Left colon (tissue), 2 donors: ENCODE data around the gene KCNN3. TPM values are rescaled to one million over a fixed set of nuclear protein-coding genes. Genes with fewer than 3 reads are reported as not detected.
"Not testable (repeated sequence)": the region's sequence is repeated elsewhere in the genome, so short reads cannot be mapped to it uniquely, and the experiment has no call there.

Experiments
- ATAC-seq: fragments of 200-7000 bp; cut with Tn5 transposase; one replicate; pipeline ENCODE4 v1.9.1; 2020; ENCODE audit warnings: mild to moderate bottlenecking, moderate library complexity
- DNase-seq, 2 donors: peaks; one replicate each; pipeline ENCODE4 v3.0.0-alpha.2; 2020
- intact Hi-C, 2 donors: fragments of 100-400 bp; cut with DNase I in 1 of 2; cut with micrococcal nuclease in 1 of 2; formaldehyde crosslinking; loops; one replicate each; pipeline versions ENCODE4 v1.11.2 to v1.14.0; 2022; cut with DNase I, micrococcal nuclease
- long read RNA-seq: library from polyadenylated mRNA; unstranded; transcript quantifications from one replicate; pipeline ENCODE4 v2.0.0, GENCODE V29; 2021
- total RNA-seq, 2 donors: library from RNA; stranded (reverse); fragmentation: NEBNext Ultra II Directional; extraction: Animal tissue kit (Norgen Biotek cat#: 25700); gene quantifications; one replicate each; pipeline ENCODE4 v1.2.1, GENCODE V29; 2021
- donor health status: DM: no; HTN: no; CAD: no.
- donor health status: DM: yes; HTN: yes; CAD: no.

The KCNN3 gene
- total RNA-seq = 1 to 10 TPM in 1 of 2 donors, under 1 TPM in 1; 0.73 to 3.6 TPM
- long read RNA-seq = 0 reads

GRCh38 chr1:154870115-154870571 lies at the start of gene KCNN3:
TSS of gene KCNN3 (minus strand) at chr1:154870281. CDS start at chr1:154869964, 317 bp downstream.
- intact Hi-C loops = loop anchor here (5.0 to 10.0 kb wide), 3 partner anchors 105 to 388 kb away; no protein-coding TSS in a partner anchor
- DNase-seq = peak; percentile 87 to 91

GRCh38 chr1:154913273-154913672 lies 43.2 kb upstream of the KCNN3 start:
- intact Hi-C loops = no loop called here
- DNase-seq (no peak), ATAC-seq (no peak)

More at GRCh38 chr1:154870115-154870571, at the start of gene KCNN3:
- ATAC-seq = peak; percentile 100

DNA sequence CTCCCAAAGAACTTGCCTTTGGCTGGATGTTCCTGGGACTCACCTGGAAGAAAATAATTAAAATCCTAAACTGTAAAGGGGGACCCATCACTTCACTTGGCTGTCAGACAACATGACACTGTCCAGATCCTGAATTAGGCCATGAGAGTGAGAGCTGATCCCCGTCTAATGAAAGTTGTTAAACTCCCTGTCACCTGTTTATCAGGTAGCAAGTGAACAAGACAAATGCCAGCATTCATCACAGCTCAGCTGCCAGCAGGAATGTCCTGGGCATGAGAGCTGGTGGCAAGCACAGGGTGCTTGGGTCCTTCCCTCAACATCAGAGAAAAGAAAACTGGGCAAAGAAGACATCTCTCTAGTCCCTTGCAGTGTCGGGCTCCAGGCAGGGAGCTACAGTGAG lies 42.7 kb upstream of the KCNN3 start:
- intact Hi-C loops = no loop called here
- ATAC-seq = no peak
- DNase-seq = no peak

DNA sequence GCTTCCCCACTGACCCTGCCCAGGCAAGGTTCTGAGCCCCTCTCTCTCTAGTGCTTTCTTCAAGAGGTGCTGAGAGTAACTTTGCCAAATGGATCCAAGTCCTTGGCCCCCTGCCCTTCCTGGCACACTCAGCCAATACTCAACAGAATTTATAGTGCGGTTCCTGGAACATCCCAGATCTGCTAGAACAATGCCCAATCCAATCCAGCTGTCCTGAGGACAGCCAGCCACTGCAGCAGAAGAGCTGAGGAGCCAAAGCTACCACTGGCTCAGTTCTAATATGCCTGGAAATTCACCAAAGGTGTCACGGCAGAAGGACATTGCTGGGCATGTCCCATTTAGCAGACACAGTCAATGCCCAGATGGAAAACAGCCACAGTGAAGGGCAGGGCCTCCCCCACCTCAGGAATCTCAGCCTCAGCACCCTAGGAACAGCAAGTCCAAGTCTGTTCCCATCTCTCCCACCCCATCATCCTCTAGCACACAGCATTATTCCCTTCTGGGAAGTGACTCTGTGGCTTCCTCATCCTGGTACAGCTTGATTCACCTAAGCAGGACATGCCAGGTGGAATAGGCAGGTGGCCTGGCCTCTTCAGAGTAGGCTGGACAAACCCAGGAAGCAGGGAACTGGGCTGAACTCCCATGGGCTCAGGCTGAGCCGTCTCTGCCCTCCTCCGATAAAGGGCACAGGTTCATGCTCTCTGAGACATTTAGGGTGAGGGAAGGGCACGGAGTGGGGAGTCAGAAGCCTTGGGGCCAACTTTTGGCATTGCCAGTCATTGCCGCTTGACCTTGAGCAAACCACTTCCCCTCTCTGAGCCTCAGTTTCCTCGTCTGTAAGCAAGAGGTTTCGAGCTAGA lies 41.8 kb upstream of the KCNN3 start:
- no peak for ATAC-seq

DNA sequence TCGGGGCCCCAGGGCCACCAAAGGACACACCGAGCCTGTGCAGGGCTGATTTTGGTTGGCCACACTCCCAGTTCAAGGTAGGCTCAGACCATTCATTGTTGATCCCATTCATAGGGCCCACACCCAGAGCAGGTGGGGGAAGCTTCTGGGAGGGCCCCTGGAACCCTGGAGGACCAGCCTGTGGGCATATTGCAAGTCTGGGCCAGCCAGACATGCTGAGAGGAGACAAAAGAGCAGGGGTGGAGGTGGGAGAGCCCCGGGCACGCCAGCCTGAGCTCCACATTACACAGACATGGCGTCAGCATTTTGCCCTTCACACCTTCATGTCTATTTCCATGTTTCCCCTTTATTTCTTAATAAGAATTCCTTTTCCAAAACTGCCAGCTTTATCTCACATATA lies 40.8 kb upstream of the KCNN3 start:
- ATAC-seq (no peak), DNase-seq (no peak)
- intact Hi-C loops = no loop called here

More for the DNA sequence above, 41.8 kb upstream of the KCNN3 start:
- no peak for DNase-seq
- intact Hi-C loops = no loop called here

GRCh38 chr1:154908937-154909336 lies 38.9 kb upstream of the KCNN3 start:
- ATAC-seq = no peak
- no peak for DNase-seq
- intact Hi-C loops = no loop called here

- DNase-seq, ATAC-seq, intact Hi-C loops: not testable (repeated sequence)
Observed at GRCh38 chr1:154908129-154908528, 38.0 kb upstream of the KCNN3 start.

- peak in 1 of 2 donors; percentile 24 for DNase-seq
- ATAC-seq = peak; percentile 94
- intact Hi-C loops = no loop called here
Observed at GRCh38 chr1:154906621-154907081, 36.6 kb upstream of the KCNN3 start.

GRCh38 chr1:154902938-154903566 lies 33.0 kb upstream of the KCNN3 start:
- intact Hi-C loops = no loop called here
- ATAC-seq = no peak
- DNase-seq = no peak

DNA sequence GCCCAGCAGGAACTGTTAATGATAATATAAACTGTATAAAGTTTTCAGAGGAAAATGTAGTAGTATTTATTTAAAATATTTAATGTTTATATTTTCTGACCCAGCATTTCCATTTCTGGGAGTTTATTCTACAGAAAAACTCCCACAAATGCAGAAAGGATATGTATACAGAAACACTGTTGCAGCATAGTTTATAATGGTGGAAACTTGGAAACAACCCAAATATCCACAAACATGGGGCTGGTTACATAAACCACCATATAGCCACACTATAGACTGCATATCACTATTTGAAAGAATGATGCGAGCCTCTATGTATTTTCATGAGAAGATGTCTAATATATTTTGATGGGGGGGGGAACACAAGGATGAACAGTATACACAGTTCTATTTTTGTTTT lies 31.5 kb upstream of the KCNN3 start:
- ATAC-seq = no peak
- intact Hi-C loops = no loop called here
- no peak for DNase-seq

DNA sequence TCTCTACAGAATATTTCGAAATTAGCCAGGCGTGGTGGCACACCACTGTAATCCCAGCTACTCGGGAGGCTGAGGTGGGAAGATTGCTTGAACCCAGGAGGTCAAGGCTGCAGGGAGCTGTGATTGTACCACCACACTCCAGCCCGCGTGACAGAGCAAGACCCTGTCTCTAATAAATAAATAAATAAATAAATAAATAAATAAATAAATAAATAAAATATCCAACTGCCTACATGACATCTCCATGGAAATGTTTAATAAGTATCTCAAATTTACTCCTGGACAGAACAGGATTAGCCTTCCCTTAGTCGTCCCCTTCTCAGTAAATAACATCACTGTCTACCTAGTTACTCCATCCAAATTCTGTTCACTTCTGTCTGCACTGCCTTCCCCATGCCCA lies 29.0 kb upstream of the KCNN3 start:
- no peak for ATAC-seq
- intact Hi-C loops = no loop called here
- peak in 1 of 2 donors; percentile 4 for DNase-seq

- DNase-seq (peak in 1 of 2 donors; percentile 15), ATAC-seq (no peak)
- intact Hi-C loops = no loop called here
Observed at GRCh38 chr1:154896771-154897286, 26.7 kb upstream of the KCNN3 start.

DNA sequence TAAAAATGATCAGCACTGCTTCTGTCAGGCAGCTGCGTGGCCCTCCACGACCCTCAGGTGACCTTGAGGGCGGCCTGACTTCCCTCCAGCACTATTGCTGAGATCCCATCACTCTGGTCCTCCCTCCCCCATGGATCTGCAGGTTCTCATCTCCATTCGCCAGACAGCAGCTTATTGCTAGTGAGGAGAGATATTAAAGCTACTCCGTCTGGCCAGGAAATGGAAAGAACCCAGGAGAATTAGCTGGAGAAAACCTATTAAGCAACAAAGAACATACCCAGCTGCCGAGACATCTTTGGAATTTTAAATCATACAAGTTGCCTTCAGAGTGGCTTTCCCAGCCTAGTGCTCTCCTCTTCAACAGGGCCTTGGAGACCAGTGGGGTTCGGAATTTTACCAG lies 25.7 kb upstream of the KCNN3 start:
- ATAC-seq (no peak), DNase-seq (peak in 1 of 2 donors; percentile 3)
- intact Hi-C loops = no loop called here

- intact Hi-C loops = no loop called here
- no peak for DNase-seq
- no peak for ATAC-seq
Observed at GRCh38 chr1:154891452-154891851, 21.4 kb upstream of the KCNN3 start.

DNA sequence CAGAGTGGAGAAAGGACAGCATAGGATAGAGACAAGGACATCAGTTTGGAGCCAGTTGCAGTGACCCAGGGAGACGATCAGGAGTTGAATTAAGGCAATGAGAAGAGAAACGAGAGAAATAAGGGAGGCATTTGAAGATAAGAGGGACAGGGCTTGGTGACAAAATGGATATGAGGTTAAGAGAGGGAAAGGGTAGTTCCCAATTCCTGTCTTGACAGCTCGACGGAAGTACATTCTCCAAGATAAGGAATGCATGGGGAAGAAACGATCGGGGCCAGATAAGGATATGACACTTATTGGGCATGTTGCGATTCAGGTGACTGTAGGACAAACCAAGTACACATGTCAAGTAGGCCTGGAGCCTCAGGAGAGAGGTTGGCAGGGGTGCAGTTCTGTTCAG lies 18.7 kb upstream of the KCNN3 start:
- intact Hi-C loops = no loop called here
- DNase-seq = no peak
- ATAC-seq = no peak

- no peak for DNase-seq
- intact Hi-C loops = no loop called here
- ATAC-seq = no peak
Observed at GRCh38 chr1:154886281-154887015, 16.4 kb upstream of the KCNN3 start.

DNA sequence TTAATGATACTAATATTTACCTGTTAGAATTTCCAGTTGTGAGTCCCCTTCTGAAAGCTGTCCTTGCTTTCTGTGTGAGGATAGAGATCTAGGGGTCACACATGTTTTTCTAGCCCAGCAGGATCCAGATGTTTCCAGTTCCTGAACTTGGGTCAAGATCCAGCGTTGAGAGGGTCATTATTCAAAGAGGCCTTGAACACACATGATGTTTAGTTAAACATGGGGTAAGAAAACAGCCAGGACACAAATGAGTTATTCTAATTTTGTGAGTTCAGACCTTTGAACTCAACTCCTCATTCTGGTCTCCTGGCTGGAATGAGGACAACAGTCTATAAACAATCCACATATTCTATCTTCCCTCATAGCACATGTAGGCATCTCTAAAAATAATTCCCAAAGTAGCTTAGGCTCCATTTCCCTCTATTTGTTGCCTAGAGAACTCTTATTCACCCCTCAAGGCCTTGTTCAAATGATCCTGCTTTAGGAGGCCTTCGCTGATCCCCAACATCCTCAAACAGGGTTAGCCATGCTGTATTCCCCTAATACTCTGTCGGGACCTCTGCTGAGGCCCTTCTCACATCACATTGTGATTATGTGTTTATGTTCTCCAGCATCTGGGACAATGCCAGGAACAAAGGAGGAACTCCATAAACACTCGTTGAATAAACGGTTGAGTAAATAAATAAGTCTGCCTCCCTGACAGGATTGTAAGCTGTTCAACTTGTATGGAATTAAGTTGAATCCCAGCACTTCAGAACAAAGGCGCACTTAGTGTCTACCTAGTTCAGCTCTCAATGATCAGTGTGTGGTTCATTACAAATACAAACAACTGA lies 15.0 kb upstream of the KCNN3 start:
- intact Hi-C loops = loop anchor here in 1 of 2 donors (5.0 kb wide), 1 partner anchor 408 kb away; no protein-coding TSS in a partner anchor
- ATAC-seq (peak; percentile 37), DNase-seq (no peak)
